NOMO-1 treated with DMSO at 0.1 percent for 48 hours (cell line): ENCODE measurements around the gene PRIMA1.

Experiments
- DNase-seq: peaks from one replicate; lab custom pipeline; 2025; ENCODE audit not compliant: unreplicated experiment; lab: John Stamatoyannopoulos, UW

PRIMA1 gene, protein sequence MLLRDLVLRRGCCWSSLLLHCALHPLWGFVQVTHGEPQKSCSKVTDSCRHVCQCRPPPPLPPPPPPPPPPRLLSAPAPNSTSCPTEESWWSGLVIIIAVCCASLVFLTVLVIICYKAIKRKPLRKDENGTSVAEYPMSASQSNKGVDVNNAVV

DNA sequence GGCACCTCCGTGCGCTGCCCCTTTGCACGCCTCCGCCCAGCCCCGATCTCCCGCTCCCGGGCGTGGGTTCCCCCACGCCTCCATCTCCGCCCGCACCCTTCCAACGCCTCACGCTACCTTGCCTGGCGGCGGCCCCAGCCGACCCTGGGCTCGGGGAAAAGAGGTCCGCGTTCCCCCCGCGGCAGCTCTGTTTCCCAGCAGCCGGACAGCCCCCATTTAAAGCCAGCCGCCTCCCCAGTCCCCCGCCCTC, at the start of gene PRIMA1:
PRIMA1 (minus strand) TSS at position 193 of the 250 bp plus-strand sequence. CDS start 767 bp downstream, outside the sequence.
- no peak for DNase-seq

DNA sequence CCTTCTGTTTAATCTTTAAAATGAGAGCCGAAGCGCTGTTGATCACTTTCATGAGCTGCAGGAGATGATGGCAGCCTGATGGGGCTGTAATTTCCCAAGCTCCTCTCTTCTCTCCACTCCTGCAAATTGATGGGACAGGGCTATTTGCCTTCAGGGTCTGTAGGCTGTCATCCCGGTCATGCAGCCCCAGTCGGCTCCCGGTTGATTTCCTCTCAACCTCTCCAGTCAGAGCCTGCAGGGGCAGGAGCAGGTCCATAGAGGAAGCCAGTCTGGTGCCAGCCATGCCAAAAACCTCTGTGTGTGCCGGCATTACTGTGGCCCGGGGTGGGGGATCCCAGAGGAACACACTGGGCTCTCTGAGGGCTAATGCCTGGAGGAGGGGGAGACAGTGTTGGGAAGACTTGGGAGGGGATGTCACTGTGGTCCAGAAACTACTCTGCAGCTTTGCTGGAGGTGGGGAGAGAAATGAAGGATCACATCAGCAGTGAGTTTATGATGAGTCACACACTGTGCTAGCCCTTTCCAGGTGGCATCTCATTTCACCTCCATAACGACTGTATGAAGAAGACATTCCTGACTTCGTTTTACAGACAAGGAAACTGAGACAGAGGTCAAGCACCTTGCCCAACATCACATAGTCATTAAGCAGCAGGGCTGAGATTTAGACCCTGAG, 46.5 kb upstream of the PRIMA1 start:
- DNase-seq = no peak

DNA sequence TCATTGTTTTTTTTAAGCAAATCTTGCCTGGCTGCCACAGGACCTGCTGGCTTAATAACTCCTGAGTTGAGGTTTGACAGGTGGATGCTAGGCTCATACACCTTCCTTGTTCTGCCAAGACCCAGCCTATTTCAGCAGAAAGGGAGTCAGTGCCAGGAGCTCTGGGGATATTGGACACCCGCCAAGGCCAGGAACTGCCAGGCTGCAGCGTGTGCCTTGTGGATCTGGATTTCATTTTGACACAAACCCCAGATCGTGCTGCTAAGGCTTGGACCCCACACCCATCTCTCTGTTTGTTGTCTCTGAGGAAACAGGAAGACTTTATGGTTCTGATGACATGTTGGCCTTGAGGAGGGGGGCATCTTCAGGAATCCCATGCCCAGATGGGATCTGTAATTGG, 44.4 kb upstream of the PRIMA1 start:
- DNase-seq = no peak

DNA sequence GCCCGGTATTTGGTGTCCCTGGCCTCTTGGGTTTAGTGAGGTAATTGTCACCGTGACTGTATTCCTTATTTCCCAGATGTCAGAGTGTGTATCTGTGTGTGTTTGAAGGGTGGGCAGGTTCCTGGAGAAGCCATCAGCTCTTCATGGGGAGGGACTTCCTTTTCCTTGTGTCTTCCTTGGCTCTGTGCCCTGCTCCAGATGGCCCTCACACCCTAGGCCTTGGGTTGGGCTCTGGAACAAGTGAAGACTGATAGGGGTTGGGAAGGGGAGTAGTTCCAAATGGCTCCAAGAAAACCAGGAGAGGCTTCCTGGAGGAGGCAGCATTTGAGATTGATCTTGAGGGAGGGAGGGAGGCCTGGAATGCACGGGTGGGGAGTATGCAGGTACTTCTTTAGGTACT, 43.8 kb upstream of the PRIMA1 start:
- DNase-seq = no peak

DNA sequence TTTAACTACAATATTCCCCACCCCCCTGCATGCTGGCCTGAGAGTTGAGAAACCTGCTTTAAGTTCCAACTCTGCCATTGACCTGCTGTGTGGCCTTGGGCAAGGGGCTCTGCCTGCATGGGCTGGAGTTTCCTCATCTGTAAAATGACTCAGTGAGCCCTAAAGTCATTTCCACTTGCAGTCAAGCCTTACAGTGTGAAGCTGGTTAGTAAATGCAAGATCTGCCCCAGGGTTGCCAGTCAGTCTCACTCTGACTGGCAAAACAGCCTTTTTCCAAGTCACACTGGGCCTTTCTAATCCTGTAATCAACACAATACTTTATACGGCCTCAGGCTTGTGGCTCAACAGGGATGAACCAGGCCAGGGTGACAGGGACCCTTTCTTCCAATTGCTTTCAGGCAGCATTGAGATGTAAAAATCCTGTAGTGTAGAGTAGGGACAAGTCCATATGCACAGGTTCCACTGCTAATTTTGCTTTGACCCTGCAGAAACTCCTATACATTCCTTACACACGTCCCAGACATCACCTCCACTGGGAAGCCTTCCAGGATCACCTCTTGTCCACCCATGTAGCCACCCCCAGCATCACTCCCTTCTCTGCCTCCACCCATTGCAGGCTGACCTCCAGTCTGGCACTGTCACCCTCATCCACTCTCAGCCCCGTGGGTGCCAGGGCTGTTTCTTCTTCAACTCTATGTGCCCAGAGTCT, 42.6 kb upstream of the PRIMA1 start:
- no peak for DNase-seq

DNA sequence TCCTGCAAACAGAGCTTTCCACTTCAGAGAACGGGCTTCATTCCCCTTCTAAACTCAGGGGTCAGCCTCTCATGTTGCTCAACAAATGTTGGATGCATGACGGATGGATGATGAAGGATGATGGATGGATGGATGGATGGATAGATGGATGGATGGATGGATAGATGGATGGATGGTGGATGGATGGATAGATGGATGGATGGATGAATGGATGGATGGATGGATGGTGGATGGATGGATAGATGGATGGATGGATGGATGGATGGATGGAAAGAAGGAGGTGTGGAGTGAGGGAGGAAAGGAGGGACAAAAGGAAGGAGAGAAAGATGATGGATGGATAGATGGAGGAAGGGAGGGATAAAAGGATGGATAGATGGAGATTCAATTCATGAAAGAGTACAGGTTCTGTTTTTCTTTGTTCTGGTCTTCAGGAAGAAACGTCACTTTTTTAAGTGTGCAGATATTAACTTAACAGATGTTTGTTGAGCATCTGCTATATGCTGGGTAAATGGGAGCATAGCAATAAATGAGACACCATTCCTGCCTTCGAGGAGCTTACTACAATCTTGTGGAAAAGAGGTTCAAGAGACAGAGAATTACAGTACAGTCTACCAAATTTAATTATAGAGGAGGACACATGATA, 41.7 kb upstream of the PRIMA1 start:
- no peak for DNase-seq

DNA sequence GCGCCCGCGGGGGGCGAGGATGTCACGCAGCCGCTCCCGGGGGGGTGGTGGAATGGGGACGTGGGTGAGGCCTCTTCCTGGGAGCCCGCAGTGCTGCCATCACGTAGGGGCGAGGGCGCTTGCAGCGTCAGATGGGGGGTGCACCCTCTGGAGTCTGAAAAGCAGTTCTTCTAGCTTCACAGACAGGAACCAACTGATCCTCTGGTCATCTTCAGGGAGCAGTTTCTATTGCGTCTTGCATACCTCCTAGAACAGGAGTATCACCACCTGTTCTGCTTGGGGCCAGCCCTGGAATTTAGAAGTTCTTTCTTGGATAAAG, 36.9 kb upstream of the PRIMA1 start:
- no peak for DNase-seq

DNA sequence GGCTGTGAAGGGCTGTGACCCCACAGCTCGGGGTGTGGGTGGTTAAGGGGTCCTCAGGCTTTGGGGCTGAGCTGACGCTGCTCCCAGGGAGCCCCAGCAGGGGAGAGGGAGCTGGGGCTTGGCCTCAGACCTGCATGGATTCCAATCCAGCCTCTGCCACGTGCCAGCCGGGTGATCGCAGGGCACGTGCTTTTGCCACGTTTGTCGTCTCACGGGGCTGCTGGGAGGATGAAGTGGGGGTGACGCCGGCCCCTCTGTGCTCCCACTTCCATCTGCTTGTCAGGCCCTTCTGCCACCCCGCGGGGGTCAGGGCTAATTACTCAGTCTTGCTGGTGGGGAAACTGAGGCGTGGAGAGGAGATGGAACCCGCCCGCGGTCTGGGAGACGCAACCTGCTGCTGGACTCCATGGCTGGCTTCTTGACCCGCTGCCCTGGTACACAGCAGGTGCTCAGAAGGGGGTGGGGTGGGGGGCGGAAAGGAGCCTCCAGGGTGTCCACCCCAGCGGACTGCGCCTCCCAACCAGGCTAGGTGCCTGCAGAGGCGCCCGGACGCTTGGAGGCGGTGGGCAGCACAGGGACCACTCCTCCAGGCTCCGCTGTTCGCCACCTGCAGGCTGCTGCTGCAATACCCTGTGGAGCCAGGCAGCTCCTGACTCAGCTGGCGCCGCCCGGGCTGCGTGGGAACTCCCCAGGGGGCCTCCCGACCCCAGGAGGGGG, 36.4 kb upstream of the PRIMA1 start:
- DNase-seq = no peak

DNA sequence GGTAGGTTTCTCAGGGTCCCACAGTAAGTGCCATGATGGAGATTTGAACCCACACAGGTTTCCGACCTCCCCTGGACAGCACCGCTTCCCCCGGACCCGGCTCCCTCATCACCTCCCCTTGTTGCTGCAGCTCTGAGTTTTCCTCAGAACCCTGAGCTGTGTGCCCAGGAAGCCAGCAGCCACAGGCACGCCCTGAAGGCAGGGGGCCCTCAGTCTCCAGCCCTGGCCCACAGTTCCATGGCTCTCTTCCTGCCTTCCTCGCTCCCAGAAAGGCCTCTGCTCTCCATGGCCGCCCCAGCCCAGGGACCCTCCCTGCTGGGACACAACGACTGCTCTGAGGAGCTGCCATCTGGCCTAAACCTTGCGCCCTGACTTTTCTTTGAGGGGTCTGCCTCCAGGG, 35.8 kb upstream of the PRIMA1 start:
- DNase-seq = no peak

DNA sequence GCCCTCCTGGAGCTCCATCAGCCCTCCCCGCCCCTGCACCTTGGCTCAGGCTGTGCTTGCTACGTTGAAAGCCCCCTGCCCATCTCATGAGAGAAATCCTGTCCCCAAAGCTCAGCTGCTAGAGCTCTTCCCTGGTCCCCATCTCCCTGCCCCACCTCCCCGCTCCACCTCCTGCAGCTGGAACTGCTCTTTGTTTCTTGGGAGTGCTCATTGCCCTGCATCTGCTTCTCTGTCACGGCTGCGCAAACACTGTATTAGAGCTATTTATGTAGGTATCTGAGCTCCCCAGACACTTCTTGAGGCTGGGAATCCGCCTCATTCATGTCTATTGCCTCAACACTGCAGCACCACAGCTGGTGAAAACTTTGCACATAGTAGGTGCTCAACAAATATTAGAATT, 32.8 kb upstream of the PRIMA1 start:
- no peak for DNase-seq

DNA sequence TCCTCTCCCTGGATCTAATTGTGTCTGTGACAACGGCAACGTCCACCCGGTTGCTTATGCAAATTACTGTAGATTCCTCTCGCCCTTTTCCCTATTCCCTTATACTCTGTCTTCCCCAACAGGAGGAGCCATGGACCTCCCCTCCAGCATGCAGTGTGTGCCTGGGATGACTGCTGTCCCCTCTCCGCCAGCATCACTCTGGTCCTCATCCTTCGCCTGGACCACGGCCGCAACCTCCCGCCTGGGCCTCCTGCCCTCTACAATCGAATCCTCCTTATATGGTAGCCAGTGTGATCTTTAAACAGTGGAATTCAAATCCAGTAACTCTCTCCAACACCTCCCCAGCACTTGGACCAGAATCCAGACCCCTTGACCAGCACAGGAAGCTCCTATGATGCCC, 30.6 kb upstream of the PRIMA1 start:
- DNase-seq = no peak

DNA sequence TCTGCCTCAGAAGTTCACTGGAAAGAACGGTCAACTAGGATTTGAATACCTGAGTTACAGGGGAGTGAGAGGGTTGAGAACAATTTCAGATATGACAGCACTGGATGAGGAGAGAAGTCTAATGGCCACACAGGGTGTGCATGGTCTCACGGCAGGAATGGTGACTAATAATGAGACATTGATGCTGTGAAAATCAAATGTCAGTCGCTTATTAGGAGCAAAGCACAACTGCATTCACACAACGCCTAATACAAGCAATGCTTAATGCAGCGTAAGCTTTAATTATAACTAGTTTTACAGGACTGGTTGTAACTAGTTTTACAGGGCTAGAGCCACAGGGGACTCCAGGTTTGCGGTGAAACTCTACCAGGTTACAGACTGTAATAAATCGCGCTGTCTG, 23.4 kb upstream of the PRIMA1 start:
- no peak for DNase-seq

DNA sequence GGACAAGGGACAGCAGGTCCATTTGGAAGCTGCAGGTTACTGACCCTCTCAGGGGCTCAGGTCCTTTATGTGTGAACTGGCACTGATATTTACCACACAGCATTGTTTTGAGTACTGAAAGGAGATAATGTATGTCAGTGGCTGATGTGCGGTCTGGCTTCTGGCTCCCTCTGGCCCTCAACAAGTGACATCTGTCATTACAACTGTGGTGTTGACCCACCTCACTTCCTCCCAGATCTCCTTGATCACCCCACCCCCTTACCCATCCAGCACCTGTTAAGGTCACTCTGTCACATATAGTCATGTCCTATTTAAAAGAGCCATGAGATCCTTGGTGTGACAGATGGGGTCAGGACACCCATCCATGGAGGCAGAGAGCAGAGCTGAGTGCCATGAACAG, 22.7 kb upstream of the PRIMA1 start:
- no peak for DNase-seq

DNA sequence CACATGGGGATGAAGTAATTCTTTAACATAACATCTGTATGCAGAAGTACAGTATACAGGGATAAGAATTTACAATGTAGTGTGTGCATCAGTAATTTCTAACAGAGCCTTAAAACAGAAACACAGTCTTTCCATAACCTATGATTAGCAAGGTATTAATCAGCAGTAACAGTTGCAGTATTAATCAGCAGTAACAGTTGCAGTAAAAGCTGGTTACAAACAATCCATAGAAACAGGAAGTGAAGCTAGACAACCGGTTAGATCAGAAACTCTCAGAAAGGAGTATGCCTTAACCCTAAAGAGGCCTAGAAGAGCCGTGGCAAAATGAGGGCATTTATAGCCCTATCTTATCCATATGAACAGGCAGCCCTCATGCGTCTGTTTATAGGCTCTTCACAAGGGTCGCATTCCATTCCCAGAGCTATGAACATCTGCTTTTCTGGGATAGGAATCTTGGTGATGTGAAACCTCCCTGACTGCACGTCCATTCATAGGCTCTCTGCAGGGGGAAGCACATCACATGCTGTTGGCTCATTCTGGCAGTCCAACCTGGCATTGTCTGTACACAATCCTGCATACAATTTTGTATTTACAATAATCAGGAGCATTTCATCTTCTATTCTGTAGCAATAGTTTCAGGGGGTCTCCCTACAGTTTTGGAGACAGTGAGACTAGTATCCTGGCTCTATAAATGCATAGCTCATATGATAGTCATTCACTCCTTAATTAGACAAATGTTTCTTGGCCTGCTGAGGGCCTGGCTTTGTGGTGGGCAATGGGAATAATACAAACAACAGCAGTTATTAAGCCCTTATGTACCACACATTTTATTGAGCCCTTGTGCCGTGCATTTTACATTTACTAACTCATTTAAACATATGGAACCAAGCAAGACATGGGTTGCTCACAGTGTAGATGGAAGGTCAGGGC, 21.5 kb upstream of the PRIMA1 start:
- DNase-seq = peak; percentile 46

DNA sequence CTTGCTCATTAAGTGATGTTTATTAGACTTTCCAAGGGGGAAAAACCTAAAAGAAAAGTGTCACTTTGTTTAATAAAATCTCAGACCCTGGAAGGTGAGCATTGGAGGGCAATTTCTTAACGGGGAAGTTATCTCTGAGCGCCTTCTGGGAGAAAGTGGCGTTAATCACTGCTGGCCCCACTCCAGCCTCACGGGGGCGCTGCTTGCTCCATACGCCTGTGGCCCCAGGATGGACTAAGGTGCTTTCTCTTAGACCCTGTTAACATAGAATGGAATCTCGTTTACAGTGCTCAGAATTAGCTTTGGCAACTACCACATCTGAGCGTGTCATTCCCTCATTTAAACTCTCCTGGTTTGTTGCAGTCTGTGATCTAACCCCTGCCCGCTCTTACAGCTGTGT, 16.4 kb upstream of the PRIMA1 start:
- DNase-seq = no peak

DNA sequence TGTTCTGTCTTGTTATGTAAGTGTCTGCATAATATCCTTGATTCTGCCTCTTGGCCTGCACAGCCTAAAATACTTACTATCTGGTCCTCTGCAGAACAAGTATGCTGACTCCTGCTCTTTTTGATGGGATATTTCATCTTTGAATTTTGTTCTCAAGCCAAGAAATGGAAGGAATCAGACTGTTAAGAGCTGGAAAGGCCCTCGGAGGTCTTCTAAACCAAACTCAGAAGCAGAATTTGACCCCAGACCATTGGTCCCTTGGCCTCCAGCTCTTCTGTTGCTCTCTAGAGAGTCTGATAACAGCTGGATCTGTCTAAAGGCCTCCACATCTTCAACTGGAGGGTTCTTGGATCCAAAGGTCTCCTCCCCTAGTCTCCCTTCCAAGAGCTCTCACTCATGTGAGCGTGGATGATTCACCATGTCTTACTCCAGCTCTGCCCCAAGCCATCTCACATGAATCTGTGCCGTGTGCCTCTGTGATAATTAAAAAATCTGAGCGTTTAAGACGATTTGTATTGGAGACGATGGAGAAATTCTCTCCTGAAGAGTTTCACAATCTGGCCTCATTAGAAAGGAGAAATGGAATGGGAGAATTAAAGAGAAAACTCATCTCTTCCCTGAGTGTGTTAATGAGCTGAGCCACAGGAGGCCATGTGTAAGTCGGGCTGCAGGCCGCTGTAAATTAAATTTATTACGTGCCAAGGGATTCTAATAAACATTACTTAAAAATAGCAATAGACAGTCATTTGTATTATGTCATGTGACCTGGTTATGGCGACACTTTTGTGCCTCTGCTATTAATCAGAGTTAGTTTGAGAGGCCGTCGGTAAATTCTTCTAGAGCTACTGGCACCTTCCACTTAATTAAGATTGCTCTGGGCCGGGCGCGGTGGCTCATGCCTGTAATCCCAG, 15.4 kb upstream of the PRIMA1 start:
- no peak for DNase-seq

DNA sequence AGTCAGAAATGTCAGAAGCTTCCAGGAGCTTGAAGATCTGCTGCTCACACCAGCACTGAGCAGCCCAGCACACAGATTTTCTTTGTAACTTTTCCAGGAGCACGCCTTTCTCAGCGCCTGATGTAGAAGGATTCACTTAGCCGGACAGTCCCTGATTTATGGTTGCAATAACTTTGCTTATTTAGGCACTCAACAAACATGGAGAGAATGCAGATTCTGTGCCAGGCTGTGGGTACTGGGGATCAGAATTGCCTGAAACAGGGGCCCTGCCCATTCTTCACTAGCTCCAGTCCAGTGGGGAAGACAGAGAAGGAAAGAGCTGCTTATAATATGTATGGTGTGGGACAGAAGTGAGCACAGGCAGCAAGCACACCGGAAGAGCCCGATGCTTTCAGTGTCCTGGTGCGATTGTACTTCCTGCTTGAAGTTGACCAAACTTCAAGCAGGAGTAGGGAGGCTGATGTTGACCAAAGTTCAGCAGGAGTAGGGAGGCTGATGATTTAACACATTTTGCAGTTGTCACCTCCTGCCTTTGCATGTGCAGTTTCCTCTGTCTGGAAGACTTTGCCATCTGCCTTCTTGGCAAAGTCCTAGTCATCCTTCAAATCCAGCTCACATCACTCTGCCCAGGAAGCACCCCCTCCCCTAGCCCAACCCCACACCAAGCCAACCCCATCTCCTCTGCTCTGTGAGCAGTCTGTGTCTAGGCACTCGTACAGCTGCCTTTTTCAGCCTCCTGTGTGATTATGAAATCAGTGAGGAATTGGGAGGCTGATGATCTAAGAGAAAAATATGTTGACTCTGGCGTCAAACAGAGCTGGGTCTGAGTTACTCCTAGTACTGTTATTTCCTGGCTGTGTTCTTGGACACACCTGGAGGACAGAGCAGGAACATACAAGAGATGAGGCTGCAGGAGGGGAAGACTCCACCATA, 12.0 kb upstream of the PRIMA1 start:
- no peak for DNase-seq

DNA sequence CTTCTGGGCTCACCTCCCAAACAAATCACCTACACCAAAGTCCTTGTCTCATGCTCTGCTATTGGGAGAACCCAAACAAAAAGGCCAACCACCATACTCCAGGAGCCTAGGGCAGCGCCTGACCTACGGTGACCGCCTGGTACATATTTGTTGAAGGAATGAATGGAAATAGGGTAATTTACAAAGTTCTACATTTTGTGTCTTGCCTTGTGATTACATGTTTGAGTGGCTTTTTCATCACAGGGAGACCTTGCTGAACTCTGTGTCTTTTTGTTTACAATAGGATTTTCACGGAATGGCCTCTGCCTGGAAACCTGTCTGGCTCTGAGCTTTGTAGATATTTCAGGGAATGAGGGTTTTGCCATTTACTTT, 11.3 kb upstream of the PRIMA1 start:
- DNase-seq = no peak

DNA sequence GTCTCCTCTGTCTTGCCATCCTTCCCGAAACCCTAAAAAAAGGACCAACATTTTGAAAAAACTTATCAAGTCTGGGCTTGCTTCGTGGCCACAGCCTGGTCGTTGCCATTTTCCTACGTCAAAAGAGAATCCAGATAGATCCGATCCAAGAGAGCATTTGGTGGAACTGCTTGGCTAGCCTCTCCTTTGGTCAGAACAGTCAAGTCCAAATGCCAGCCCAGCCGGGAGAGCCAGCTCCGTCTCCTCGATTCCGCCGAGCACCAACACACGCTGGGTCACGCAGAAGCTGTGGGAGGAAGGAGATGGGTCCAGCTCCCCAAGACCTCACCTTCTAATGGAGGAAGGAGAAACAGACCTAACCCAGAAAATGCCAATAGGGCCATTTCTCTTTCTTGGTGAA, 9.3 kb upstream of the PRIMA1 start:
- DNase-seq = no peak
